Activated naive CD8-positive, alpha-beta T cell treated with anti-CD3 and anti-CD28 coated beads, Interleukin-2, amount 50 U/mL, for 24 hours (primary cell): ENCODE results near the gene ZDHHC14.
"Not testable (repeated sequence)": the region's sequence is repeated elsewhere in the genome, so short reads cannot be mapped to it uniquely, and the experiment has no call there.

ENCODE experiments used
- ATAC-seq: fragments of 150-1000 bp; cut with Tn5 transposase; one replicate; pipeline ENCODE4 v1.10.0; 2021
- DNase-seq: peaks from one replicate; pipeline ENCODE4 v3.0.0; 2021
- H3K27ac Mint-ChIP-seq: one replicate; pipeline ENCODE4 v1.8.0; 2021; ENCODE audit warnings: mild to moderate bottlenecking, mixed read lengths
- H3K27me3 Mint-ChIP-seq: one replicate; pipeline ENCODE4 v1.8.0; 2021; ENCODE audit warnings: mixed read lengths
- H3K36me3 Mint-ChIP-seq: one replicate; pipeline ENCODE4 v1.8.0; 2021; ENCODE audit warnings: low read depth, mixed read lengths
- H3K4me1 Mint-ChIP-seq: one replicate; pipeline ENCODE4 v1.8.0; 2021; ENCODE audit warnings: mixed read lengths
- H3K4me3 Mint-ChIP-seq: one replicate; pipeline ENCODE4 v1.8.0; 2021; ENCODE audit warnings: mild to moderate bottlenecking, moderate library complexity, mixed read lengths
- H3K9me3 Mint-ChIP-seq: one replicate; pipeline ENCODE4 v1.8.0; 2021; ENCODE audit warnings: mixed read lengths

ZDHHC14 gene

DNA sequence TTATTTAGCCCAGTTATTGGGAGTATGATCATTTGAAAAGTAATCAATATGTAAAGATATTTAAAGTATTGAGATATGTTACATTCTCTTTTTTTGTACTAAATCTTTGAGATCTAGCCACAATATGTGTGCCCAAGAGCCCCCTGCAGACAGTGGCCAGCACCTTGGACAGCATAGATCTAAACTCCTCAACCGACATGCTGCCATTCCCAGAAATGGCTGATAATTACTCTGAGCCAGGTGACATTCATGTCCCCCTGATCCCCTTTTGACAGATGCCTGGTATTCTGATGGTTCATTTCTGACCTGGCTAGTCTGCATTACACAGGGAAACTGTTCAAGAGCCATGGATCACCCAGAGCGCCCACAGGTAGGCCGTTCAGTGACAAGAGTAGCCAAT is 177.1 kb downstream of the ZDHHC14 start:
- Mint-ChIP-seq H3K27me3 (no peaks in the 10 kb centered on the region), H3K4me3 (no peak overlapping the region), H3K4me1 (peaks cover 50% of the 10 kb centered on the region), H3K9me3 (no peaks in the 10 kb centered on the region), H3K27ac (no peak overlapping the region), H3K36me3 (no peaks in the 10 kb centered on the region)
- ATAC-seq (no peak), DNase-seq (no peak)

DNA sequence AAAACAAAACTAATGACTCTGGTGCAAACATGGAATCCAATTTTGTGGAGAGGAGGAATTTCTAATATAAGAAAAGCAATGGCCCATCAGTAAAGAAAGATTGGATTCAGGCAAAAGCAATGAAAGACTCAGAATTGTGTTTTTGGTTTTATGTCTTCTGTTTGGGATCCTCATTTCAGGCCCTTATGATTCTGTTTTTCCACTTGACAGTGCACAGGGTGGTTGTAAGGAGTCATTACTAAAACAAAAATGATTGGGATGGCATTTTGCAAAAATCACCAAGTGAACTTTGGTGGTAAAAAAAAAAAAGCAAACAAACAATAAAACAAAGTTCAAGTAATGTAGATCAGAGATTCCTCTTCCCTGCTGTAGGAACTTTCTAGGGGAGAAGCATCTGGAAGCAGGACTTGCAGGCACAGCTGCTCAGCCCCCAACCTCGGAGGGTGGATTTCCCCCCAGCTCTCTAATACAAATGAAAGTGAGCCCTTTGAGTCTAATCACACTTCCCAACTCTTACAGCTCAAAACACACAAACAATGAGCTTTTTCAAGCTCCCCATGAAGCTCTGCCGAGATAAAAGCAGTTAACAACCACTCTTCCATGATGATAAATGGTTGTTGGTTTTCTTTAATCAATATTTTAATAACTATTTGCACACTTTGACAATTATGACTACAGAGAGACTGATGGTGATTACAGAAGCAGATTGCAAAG is 177.7 kb downstream of the ZDHHC14 start:
- no peak for DNase-seq
- Mint-ChIP-seq H3K4me1 (peaks cover 55% of the 10 kb centered on the region), H3K27ac (no peak overlapping the region), H3K36me3 (no peaks in the 10 kb centered on the region), H3K27me3 (no peaks in the 10 kb centered on the region), H3K4me3 (no peak overlapping the region), H3K9me3 (no peaks in the 10 kb centered on the region)
- no peak for ATAC-seq

DNA sequence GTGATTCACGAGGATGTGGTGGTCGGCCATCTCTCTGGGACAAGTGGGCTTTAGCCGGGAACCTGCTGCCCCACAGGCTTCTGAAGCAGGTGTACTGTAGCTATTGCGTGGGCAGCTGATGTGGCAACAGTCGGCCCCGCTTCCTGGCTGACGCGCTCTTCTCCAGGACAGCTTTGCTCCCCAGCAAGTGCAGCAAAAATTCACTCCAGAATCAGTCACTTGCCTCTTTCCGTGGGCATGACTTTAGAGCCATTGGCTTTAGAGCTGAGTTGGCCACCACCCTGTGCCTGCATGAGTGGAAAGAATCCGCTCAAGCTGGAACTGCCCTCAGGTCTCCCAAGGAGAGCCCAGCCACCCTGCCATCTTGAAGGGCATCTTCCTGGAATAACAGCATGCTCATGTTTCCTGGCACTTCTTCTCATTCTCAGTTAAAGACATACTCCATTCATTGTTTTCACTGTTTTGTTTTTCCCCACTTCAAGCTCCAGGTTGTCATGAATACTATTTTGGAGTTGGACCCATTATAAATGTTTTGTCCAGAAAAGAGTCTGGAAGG is 178.3 kb downstream of the ZDHHC14 start:
- Mint-ChIP-seq H3K27ac (no peak overlapping the region), H3K4me3 (no peak overlapping the region), H3K36me3 (no peaks in the 10 kb centered on the region), H3K9me3 (no peaks in the 10 kb centered on the region), H3K27me3 (no peaks in the 10 kb centered on the region), H3K4me1 (peaks cover 60% of the 10 kb centered on the region)
- no peak for ATAC-seq
- DNase-seq: no peak

DNA sequence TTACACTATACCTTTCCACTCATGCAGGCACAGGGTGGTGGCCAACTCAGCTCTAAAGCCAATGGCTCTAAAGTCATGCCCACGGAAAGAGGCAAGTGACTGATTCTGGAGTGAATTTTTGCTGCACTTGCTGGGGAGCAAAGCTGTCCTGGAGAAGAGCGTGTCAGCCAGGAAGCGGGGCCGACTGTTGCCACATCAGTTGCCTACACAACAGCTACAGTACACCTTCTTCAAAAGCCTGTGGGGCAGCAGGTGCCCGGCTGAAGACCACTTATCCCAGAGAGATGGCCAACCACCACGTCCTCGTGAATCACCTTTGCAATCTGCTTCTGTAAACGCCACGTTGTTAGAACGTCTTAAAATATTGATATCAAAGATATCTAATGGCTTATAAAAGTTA is 179.1 kb downstream of the ZDHHC14 start:
- H3K27me3 Mint-ChIP-seq, H3K27ac Mint-ChIP-seq, H3K36me3 Mint-ChIP-seq, DNase-seq, H3K9me3 Mint-ChIP-seq, ATAC-seq, H3K4me3 Mint-ChIP-seq: not testable (repeated sequence)
- H3K4me1 Mint-ChIP-seq: peaks cover 64% of the 10 kb centered on the region

DNA sequence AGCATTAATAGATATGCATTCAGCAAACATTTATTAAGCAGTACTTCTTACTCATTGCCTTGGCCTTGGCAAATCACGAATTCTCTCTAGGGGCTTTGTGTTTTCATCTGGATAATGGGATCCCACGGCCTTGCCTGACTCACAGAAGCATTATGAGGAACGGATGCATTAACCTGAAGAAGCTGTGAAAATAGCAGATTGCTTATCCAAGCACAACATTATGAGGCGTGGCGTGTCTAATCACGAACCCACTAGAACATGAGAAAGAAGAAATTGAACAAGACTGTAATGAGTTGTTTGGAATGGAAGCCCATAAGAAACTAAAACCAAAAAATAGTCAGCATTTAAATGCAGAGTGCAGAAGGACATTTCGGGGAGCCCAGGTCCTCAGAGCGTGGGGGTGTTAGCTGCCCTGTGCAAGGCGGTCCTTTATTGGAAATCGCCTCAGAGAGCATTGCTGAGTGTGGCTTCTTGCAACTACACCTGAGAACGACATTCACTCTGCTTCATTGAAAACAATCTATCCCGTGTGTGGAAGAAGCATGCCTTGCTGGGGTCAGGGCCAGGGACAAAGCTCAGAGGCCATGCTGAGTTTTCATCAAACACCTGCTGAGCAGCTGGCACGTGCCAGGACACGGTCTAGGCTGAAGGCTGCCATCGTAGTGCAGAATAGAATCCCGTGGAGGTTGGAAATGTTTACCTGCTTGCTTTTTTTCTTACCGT is 179.9 kb downstream of the ZDHHC14 start:
- H3K9me3 Mint-ChIP-seq: no peaks in the 10 kb centered on the region
- no peak for DNase-seq
- H3K36me3 Mint-ChIP-seq: no peaks in the 10 kb centered on the region
- H3K27me3 Mint-ChIP-seq: no peaks in the 10 kb centered on the region
- ATAC-seq: no peak
- peaks cover 64% of the 10 kb centered on the region for H3K4me1 Mint-ChIP-seq
- H3K4me3 Mint-ChIP-seq: no peak overlapping the region
- H3K27ac Mint-ChIP-seq: no peak overlapping the region

DNA sequence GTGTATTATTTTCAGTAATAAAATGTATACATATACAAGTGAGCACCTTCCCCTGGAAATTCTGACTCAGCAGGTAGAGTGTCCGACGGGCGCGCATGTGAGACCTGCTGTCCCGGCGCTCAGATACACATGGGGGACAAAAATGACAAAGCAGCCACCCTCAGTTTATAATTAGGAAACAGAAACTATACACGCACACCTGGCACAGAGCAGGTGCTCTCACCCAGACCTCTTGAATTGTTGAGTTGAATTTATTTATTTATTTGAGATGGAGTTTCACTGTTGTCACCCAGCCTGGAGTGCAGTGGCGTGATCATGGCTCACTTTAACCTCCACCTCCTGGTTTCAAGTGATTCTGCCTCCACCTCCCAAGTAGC is 180.4 kb downstream of the ZDHHC14 start:
- Mint-ChIP-seq H3K9me3 (no peaks in the 10 kb centered on the region), H3K36me3 (no peaks in the 10 kb centered on the region), H3K27me3 (no peaks in the 10 kb centered on the region), H3K27ac (no peak overlapping the region), H3K4me3 (no peak overlapping the region), H3K4me1 (peaks cover 63% of the 10 kb centered on the region)
- no peak for ATAC-seq
- DNase-seq: no peak

DNA sequence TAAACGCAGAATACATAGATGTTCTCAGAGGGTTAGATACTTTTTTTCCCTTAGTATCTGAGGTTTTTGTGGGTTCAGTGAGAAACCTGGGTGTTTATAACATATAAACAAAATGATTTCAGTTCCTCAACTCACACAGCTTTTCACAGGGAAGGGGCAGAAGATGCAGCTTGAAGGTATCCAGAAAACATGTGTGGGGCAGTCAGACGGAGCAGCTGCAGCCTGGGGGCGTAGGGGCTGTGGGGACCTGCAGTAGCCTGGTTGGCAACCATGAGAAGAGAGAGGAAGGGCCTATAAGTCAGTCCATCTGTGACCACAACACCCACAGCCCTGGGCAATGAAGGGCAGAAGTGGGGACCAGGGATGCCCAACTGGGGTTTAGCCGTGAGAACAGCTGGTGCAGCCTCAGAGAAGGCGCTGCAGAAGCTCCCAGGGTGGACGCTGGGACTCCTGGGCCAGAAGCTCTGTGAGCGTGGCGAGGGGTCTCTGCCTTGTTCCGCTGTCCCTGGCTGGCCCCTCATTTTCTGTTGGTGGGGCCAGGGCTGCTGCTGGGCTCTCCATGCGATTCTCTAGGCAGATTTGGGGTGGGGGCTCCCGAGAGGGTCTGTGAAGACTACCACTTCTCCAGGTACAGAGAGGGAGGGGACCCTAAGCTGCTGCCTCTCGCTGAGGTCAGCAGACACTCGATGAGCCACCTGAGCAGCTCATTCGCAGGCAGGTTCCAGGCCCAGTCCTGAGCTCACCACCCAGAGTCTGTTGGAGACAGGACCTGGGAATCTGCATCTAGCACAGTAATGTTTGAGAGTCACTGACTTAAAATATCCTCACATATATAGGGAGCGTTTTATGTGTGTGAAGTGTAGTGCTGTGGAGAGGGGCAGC is 181.2 kb downstream of the ZDHHC14 start:
- Mint-ChIP-seq H3K4me3 (no peak overlapping the region), H3K27me3 (no peaks in the 10 kb centered on the region), H3K4me1 (peaks cover 58% of the 10 kb centered on the region), H3K27ac (no peak overlapping the region), H3K9me3 (no peaks in the 10 kb centered on the region), H3K36me3 (no peaks in the 10 kb centered on the region)
- DNase-seq: no peak
- ATAC-seq: no peak

DNA sequence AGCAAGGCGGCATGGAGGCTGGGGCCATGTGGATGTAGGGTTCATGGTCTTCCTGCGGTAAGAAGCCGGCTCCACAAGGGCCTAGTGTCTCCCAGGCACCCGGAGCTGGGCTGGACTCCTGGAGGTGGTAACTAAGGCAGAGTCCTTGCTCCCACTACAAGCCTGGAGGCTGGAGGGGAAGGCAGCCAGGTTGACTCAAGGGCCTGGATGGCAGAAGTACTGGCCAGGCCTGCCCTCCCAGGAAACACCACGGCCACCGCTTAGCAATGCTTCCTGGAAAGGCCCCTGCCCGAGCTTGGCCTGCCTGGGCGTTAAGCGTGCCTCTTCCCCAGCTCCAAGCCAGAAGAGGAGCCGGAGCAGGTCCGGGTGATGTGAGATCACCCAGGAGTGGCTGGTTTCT is 182.0 kb downstream of the ZDHHC14 start:
- Mint-ChIP-seq H3K36me3 (no peaks in the 10 kb centered on the region), H3K27me3 (no peaks in the 10 kb centered on the region), H3K4me3 (no peak overlapping the region), H3K4me1 (peaks cover 51% of the 10 kb centered on the region), H3K9me3 (no peaks in the 10 kb centered on the region), H3K27ac (no peak overlapping the region)
- no peak for DNase-seq
- no peak for ATAC-seq

DNA sequence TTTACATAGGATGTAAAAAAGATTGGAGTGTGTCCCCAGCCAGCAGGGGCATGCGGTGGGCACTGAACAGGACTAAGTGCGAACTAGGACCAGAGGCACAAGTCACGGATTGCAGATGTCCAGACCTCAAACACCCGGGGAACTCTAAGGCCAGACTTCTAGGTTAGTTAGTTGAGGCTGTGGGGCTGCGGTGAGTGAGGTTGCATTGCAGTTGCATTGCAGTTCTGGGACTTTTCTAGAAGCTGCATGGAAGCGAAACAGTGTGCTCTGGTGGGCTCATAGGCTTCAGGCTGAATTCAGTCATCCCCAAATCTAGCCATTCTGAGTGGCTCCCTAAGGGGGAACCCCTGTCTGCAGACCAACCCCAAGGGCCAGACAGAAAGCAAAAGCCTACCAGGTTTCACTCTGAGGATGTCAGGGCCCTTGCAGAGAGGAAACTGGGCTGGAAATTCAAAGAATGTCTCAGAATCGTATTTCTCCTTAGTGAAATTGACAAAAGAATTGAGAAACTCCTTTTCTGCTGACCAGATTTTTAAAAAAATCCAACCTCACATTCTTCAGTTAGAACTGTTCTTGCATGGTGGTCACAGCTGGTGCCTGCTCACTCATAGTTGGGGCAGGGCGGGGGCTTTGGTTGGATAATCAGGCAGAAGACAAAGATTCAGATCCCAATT is 182.8 kb downstream of the ZDHHC14 start:
- H3K9me3 Mint-ChIP-seq: no peaks in the 10 kb centered on the region
- ATAC-seq (peak; percentile 88), DNase-seq (no peak)
- peaks cover 44% of the 10 kb centered on the region for H3K4me1 Mint-ChIP-seq
- H3K4me3 Mint-ChIP-seq: no peak overlapping the region
- H3K27ac Mint-ChIP-seq: no peak overlapping the region
- no peaks in the 10 kb centered on the region for H3K36me3 Mint-ChIP-seq
- no peaks in the 10 kb centered on the region for H3K27me3 Mint-ChIP-seq

DNA sequence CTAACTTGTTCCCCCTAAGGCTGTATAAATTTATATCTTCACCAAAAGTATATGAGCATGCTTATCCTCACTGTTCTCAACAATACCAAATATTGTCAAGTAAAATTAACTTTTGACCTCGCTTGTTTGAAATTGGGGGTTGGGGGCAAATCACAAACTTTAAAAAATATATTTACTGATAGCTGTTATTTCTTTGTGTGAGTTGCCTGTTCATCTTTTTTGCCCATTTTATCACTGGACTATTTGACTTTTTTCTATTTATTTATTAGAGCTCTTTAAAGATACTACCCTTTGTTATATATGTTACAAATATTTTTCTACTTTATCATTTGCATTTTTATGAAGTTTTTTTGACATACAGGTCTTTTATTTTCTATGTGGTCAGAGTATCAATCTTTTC is 187.7 kb downstream of the ZDHHC14 start:
- Mint-ChIP-seq H3K4me1 (peaks cover 31% of the 10 kb centered on the region), H3K27ac (no peak overlapping the region)
- no peak for ATAC-seq

DNA sequence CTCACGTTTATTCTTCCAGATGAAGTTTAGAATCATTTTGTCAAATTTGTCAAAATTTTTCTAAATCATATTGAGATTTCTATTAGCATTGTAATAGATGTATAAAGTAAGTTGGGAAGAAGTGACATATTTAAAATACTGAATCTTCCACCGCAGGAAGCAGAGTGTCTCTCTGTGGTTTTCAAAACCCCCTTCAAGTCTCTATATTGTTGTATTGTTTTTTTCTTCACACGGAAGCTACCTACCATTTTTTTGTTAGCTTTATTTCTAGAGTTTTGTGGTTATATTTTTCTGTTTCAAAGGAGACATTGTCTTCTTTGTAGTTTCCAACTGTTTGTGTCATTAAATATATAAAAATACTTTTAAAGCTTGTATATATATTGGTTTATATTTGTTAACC is 188.6 kb downstream of the ZDHHC14 start:
- no peak for DNase-seq
- Mint-ChIP-seq H3K27ac (no peak overlapping the region), H3K4me3 (no peak overlapping the region)

More for the DNA sequence above, 187.7 kb downstream of the ZDHHC14 start:
- Mint-ChIP-seq H3K4me3 (no peak overlapping the region), H3K9me3 (no peaks in the 10 kb centered on the region), H3K36me3 (no peaks in the 10 kb centered on the region), H3K27me3 (no peaks in the 10 kb centered on the region)
- no peak for DNase-seq

DNA sequence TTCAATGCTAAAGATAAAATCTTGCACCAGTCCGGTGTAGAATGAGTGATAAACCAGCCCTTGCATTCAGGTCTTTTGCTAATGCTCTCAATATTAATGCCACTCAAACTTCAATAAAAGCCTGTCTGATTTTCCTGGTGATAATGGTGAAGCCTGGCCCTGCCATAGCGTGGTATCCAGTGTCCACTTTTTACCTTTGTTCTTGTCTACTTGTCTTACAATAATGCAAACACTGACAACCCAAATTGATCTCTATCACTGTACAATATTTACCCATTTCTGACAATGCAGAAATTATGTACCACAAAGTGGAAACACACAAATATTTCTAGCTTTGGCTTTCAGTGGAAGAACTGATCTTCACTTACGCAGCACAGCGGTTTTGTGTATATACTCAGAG is 189.1 kb downstream of the ZDHHC14 start:
- H3K27ac Mint-ChIP-seq: no peak overlapping the region

More for the DNA sequence above, 188.6 kb downstream of the ZDHHC14 start:
- Mint-ChIP-seq H3K36me3 (no peaks in the 10 kb centered on the region), H3K27me3 (no peaks in the 10 kb centered on the region), H3K9me3 (no peaks in the 10 kb centered on the region), H3K4me1 (peaks cover 24% of the 10 kb centered on the region)
- peak; percentile 61 for ATAC-seq

DNA sequence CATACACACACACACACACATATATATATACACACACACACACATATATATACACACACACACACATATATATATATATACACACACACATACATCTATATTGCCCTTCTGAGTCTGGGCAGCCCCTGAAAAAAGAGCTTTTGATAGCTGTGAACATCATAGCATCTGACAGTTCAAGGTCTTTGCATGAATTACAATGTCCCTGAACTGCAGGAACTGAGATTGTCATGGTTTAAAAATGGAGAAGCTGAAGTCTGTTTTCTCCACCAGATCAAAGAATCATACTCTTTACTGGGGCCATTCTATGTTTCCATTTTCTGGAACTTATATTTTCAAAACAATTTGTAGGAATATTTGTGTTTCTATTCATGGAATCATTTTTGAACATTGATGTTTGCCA is 189.8 kb downstream of the ZDHHC14 start:
- H3K27ac Mint-ChIP-seq: no peak overlapping the region
- H3K9me3 Mint-ChIP-seq: no peaks in the 10 kb centered on the region
- H3K4me3 Mint-ChIP-seq: no peak overlapping the region
- DNase-seq (no peak), ATAC-seq (no peak)
- H3K27me3 Mint-ChIP-seq: no peaks in the 10 kb centered on the region
- H3K36me3 Mint-ChIP-seq: no peaks in the 10 kb centered on the region
- peaks cover 22% of the 10 kb centered on the region for H3K4me1 Mint-ChIP-seq

More for the DNA sequence above, 189.1 kb downstream of the ZDHHC14 start:
- Mint-ChIP-seq H3K36me3 (no peaks in the 10 kb centered on the region), H3K9me3 (no peaks in the 10 kb centered on the region), H3K27me3 (no peaks in the 10 kb centered on the region), H3K4me1 (peaks cover 22% of the 10 kb centered on the region), H3K4me3 (no peak overlapping the region)
- DNase-seq: no peak
- no peak for ATAC-seq

DNA sequence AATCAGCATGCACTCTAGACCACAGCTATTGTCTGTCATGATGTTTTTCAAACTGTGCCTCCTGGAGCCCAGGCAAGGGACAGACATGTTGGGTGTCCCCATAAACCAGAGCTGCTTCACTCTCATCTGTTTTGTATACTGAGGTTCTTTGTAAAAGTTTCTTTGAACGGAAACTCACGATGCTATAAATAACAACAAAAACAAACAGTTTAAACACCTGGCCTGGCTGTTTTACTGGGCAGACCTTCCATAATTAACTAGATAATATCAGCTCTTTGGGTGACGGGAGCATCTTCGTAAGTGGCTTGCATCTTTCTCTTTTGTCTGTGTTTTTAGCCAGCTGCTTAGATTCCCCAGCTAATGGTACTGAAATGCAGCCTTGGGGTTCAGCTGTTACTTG is 190.3 kb downstream of the ZDHHC14 start:
- no peaks in the 10 kb centered on the region for H3K36me3 Mint-ChIP-seq
- ATAC-seq (no peak), DNase-seq (no peak)
- peaks cover 22% of the 10 kb centered on the region for H3K4me1 Mint-ChIP-seq
- no peaks in the 10 kb centered on the region for H3K9me3 Mint-ChIP-seq
- no peaks in the 10 kb centered on the region for H3K27me3 Mint-ChIP-seq
- H3K4me3 Mint-ChIP-seq: no peak overlapping the region
- H3K27ac Mint-ChIP-seq: no peak overlapping the region
